ENCODE measurements around the gene HMCN1.

Gene HMCN1

DNA sequence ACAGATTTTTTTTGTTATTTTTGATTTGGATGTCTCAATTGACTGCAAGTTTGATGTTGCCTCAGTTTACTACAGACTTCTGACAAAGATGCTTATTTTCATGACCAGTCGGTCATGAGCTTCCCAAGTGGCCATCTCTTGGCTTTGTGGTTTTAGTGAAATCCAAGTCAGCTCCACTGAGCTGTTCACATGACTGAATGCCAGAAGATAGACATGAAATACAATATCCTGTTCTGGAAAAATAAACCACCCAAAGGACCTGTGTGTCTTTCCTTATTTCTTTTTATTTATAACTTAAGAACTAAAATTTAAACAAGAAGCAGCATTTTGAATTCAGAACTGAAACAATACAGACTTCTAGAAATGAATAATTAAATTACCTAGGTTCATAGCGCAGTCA lies 89.3 kb downstream of the HMCN1 start:
- H3K4me2 ChIP-seq (ENCODE audit: low read length), result no peak overlapping the region
- no peaks in the 10 kb centered on the region for H3K9me3 ChIP-seq (ENCODE audit: control insufficient read depth, insufficient read depth, low read length)
- H3K4me1 ChIP-seq (ENCODE audit: control insufficient read depth, low read length), result no peaks in the 10 kb centered on the region
- H3K79me2 ChIP-seq (ENCODE audit: control insufficient read depth, low read length), result no peaks in the 10 kb centered on the region
- H4K20me1 ChIP-seq (ENCODE audit: control insufficient read depth, insufficient read depth, low read depth, low read length), result no peaks in the 10 kb centered on the region
- H3K27ac ChIP-seq (ENCODE audit: low read depth, low read length), result no peak overlapping the region
- H3K36me3 ChIP-seq (ENCODE audit: control insufficient read depth, low read length), result no peaks in the 10 kb centered on the region
- H3K9me2 ChIP-seq (replicated peaks; ENCODE audit: control insufficient read depth, low read length), result no peaks in the 10 kb centered on the region
- TF ChIP-seq CTCF (IDR thresholded peaks at IDR 0.05; ENCODE audit: low read depth, low read length, poor library complexity, severe bottlenecking), result no peak
- TF ChIP-seq EZH2phosphoT487 (IDR thresholded peaks at IDR 0.05; ENCODE audit: borderline replicate concordance, low read length), result no peak
- no peaks in the 10 kb centered on the region for H3F3A ChIP-seq (ENCODE audit: control insufficient read depth, insufficient read depth)
- no peak overlapping the region for H3K4me3 ChIP-seq (ENCODE audit: low read length)
- H3K27me3 ChIP-seq (ENCODE audit: control insufficient read depth, low read length), result no peaks in the 10 kb centered on the region

DNA sequence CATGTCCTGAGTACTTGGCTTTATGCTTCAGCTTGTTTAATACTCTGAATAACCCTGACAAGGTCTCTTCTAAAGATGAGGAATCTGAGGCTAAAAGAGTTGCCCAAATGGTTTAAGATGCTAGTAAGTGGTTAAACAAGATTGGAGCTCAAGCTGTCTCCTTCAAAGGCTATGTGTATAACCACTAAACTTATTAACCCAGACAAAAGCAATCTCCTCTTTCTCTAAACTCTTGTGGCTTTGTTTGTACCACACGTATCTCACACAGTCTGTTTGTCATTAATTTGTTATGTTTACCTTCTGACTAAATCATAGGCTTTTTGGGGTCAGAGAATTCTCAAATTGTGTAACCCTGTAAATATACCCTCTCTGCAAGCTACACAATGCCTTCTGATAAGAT lies 89.9 kb downstream of the HMCN1 start:
- H3K36me3 ChIP-seq (ENCODE audit: control insufficient read depth, low read length), result no peaks in the 10 kb centered on the region
- H3K4me2 ChIP-seq (ENCODE audit: low read length), result no peak overlapping the region
- no peaks in the 10 kb centered on the region for H3K9me2 ChIP-seq (replicated peaks; ENCODE audit: control insufficient read depth, low read length)
- no peaks in the 10 kb centered on the region for H3K27me3 ChIP-seq (ENCODE audit: control insufficient read depth, low read length)
- no peak overlapping the region for H3K27ac ChIP-seq (ENCODE audit: low read depth, low read length)
- H3K4me3 ChIP-seq (ENCODE audit: low read length), result no peak overlapping the region
- H3F3A ChIP-seq (ENCODE audit: control insufficient read depth, insufficient read depth), result no peaks in the 10 kb centered on the region
- no peaks in the 10 kb centered on the region for H3K79me2 ChIP-seq (ENCODE audit: control insufficient read depth, low read length)
- no peaks in the 10 kb centered on the region for H3K9me3 ChIP-seq (ENCODE audit: control insufficient read depth, insufficient read depth, low read length)
- no peak for TF ChIP-seq EZH2phosphoT487 (IDR thresholded peaks at IDR 0.05; ENCODE audit: borderline replicate concordance, low read length)
- no peaks in the 10 kb centered on the region for H3K4me1 ChIP-seq (ENCODE audit: control insufficient read depth, low read length)
- no peaks in the 10 kb centered on the region for H4K20me1 ChIP-seq (ENCODE audit: control insufficient read depth, insufficient read depth, low read depth, low read length)

- Histone ChIP-seq H3K36me3 (ENCODE audit: control insufficient read depth, low read length) (no peaks in the 10 kb centered on the region), H3K9me3 (ENCODE audit: control insufficient read depth, insufficient read depth, low read length) (no peaks in the 10 kb centered on the region), H4K20me1 (ENCODE audit: control insufficient read depth, insufficient read depth, low read depth, low read length) (no peaks in the 10 kb centered on the region), H3K9me2 (replicated peaks; ENCODE audit: control insufficient read depth, low read length) (no peaks in the 10 kb centered on the region), H3K27me3 (ENCODE audit: control insufficient read depth, low read length) (no peaks in the 10 kb centered on the region), H3K79me2 (ENCODE audit: control insufficient read depth, low read length) (no peaks in the 10 kb centered on the region), H3K4me2 (ENCODE audit: low read length) (no peak overlapping the region), H3F3A (ENCODE audit: control insufficient read depth, insufficient read depth) (no peaks in the 10 kb centered on the region), H3K27ac (ENCODE audit: low read depth, low read length) (no peak overlapping the region), H3K4me3 (ENCODE audit: low read length) (no peak overlapping the region), H3K4me1 (ENCODE audit: control insufficient read depth, low read length) (no peaks in the 10 kb centered on the region)
- TF ChIP-seq CTCF (IDR thresholded peaks at IDR 0.05; ENCODE audit: low read depth, low read length, poor library complexity, severe bottlenecking) (no peak), EZH2phosphoT487 (IDR thresholded peaks at IDR 0.05; ENCODE audit: borderline replicate concordance, low read length) (no peak)
These were observed 91.4 kb downstream of the HMCN1 start for GRCh38 chr1:185825556-185825955.

DNA sequence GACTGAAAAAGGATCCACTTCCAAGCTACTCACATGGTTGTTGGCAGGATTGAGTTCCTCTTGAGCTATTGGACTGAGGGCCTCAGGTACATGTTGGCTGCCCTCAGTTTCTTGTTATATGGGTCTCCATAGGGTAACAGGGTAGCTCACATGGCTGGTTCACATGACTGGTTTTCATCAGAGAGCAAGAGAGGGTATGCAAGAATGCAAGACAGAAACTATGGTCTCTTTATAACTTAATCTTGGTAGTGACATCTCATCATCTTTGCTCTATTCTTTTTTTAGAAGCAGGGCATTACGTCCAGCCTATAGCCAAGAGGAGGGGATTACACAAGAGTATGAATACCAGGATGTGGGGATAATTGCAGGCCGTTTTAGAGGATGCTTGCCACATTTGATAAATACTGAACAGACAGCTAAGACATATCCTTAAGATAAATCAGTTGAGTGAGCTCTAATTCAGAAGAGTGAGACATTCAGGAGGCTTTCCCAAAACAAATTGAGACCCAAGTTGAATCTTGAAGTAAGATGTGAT lies 100.2 kb downstream of the HMCN1 start:
- Histone ChIP-seq H3K79me2 (ENCODE audit: control insufficient read depth, low read length) (no peaks in the 10 kb centered on the region), H3F3A (ENCODE audit: control insufficient read depth, insufficient read depth) (no peaks in the 10 kb centered on the region), H3K9me3 (ENCODE audit: control insufficient read depth, insufficient read depth, low read length) (no peaks in the 10 kb centered on the region)

More for the DNA sequence above, 100.2 kb downstream of the HMCN1 start:
- Histone ChIP-seq H3K36me3 (ENCODE audit: control insufficient read depth, low read length) (no peaks in the 10 kb centered on the region), H3K27me3 (ENCODE audit: control insufficient read depth, low read length) (no peaks in the 10 kb centered on the region), H3K4me2 (ENCODE audit: low read length) (no peak overlapping the region), H3K9me2 (replicated peaks; ENCODE audit: control insufficient read depth, low read length) (no peaks in the 10 kb centered on the region), H3K4me3 (ENCODE audit: low read length) (no peak overlapping the region), H3K27ac (ENCODE audit: low read depth, low read length) (no peak overlapping the region), H4K20me1 (ENCODE audit: control insufficient read depth, insufficient read depth, low read depth, low read length) (no peaks in the 10 kb centered on the region), H3K4me1 (ENCODE audit: control insufficient read depth, low read length) (no peaks in the 10 kb centered on the region)
- TF ChIP-seq EZH2phosphoT487 (IDR thresholded peaks at IDR 0.05; ENCODE audit: borderline replicate concordance, low read length) (no peak), CTCF (IDR thresholded peaks at IDR 0.05; ENCODE audit: low read depth, low read length, poor library complexity, severe bottlenecking) (no peak)

Measured in DOHH2 (cell line).